ENCODE measurements around the gene PID1.

The PID1 gene

GRCh38 chr2:229226382-229226781 lies 44.7 kb downstream of the PID1 start:
- no peak for TF ChIP-seq CTCF (IDR thresholded peaks at IDR 0.05; ENCODE audit: low read depth, low read length, missing control alignments)
- no peaks in the 10 kb centered on the region for H3K27me3 ChIP-seq (replicated peaks)
- H3K4me3 ChIP-seq (ENCODE audit: low read depth, low read length): no peak overlapping the region
- DNase-seq: no peak
- H3K27ac ChIP-seq: no peak overlapping the region
- in situ Hi-C loops (cut with HindIII; ENCODE audit: low pct_ligation_motif_present, low sequenced_read_pairs): no loop called here
- H3K36me3 ChIP-seq (replicated peaks): no peaks in the 10 kb centered on the region

DNA sequence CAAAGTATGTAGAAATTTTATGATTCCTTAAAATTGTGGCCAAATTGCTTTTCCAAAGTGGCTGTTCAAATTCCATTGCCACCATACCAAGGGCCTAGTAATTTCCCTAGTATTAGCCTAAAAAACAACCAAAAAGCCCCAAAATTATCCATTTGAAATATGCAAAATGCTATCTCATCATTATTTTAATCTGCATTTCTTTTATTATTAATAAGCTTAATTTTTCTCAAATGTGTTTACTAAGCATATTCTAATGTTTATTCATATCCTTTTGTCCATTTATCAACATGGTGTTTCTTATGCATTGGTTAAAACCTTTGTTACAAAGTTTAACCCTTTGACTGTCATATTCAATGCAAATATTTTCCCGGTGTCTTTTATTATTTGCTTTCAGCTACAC lies 48.0 kb downstream of the PID1 start:
- no peak for TF ChIP-seq CTCF (IDR thresholded peaks at IDR 0.05; ENCODE audit: low read depth, low read length, missing control alignments)
- H3K4me3 ChIP-seq (ENCODE audit: low read depth, low read length): no peak overlapping the region
- no peaks in the 10 kb centered on the region for H3K27me3 ChIP-seq (replicated peaks)
- no peak for DNase-seq
- no peaks in the 10 kb centered on the region for H3K36me3 ChIP-seq (replicated peaks)
- H3K27ac ChIP-seq: no peak overlapping the region
- in situ Hi-C loops (cut with HindIII; ENCODE audit: low pct_ligation_motif_present, low sequenced_read_pairs): no loop called here

DNA sequence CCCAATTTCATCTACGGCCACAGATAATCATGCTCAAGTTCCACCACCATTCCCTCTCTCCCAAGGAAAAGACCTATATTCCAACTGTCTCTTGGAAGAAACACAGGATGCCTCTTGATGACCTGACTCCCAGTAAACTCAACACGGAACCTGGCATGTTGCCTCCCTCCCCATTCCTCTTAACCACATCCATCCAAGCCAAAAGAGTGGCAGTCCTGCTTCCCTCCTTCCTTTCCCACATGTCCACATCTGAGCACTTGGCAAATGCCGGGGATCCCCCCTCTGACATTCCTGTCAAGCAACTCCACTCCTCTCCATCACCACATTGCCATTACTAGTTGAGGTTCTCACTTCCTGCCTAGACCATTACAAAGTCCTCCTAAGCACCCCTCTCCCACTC lies 49.4 kb downstream of the PID1 start:
- no peak for DNase-seq
- Histone ChIP-seq H3K36me3 (replicated peaks) (no peaks in the 10 kb centered on the region), H3K4me3 (ENCODE audit: low read depth, low read length) (no peak overlapping the region), H3K27ac (no peak overlapping the region), H3K27me3 (replicated peaks) (no peaks in the 10 kb centered on the region)
- no peak for TF ChIP-seq CTCF (IDR thresholded peaks at IDR 0.05; ENCODE audit: low read depth, low read length, missing control alignments)
- in situ Hi-C loops (cut with HindIII; ENCODE audit: low pct_ligation_motif_present, low sequenced_read_pairs): no loop called here

GRCh38 chr2:229220254-229220653 lies 50.8 kb downstream of the PID1 start:
- no peak for TF ChIP-seq CTCF (IDR thresholded peaks at IDR 0.05; ENCODE audit: low read depth, low read length, missing control alignments)

GRCh38 chr2:229218329-229218921 lies 52.7 kb downstream of the PID1 start:
- Histone ChIP-seq H3K27ac (no peak overlapping the region), H3K4me3 (ENCODE audit: low read depth, low read length) (no peak overlapping the region), H3K27me3 (replicated peaks) (no peaks in the 10 kb centered on the region), H3K36me3 (replicated peaks) (no peaks in the 10 kb centered on the region)
- DNase-seq: no peak
- in situ Hi-C loops (cut with HindIII; ENCODE audit: low pct_ligation_motif_present, low sequenced_read_pairs): no loop called here
- no peak for TF ChIP-seq CTCF (IDR thresholded peaks at IDR 0.05; ENCODE audit: low read depth, low read length, missing control alignments)

More at GRCh38 chr2:229220254-229220653, 50.8 kb downstream of the PID1 start:
- in situ Hi-C loops (cut with HindIII; ENCODE audit: low pct_ligation_motif_present, low sequenced_read_pairs): no loop called here
- no peaks in the 10 kb centered on the region for H3K36me3 ChIP-seq (replicated peaks)
- H3K4me3 ChIP-seq (ENCODE audit: low read depth, low read length): no peak overlapping the region
- H3K27me3 ChIP-seq (replicated peaks): no peaks in the 10 kb centered on the region
- H3K27ac ChIP-seq: no peak overlapping the region
- DNase-seq: no peak

GRCh38 chr2:229212241-229212640 lies 58.8 kb downstream of the PID1 start:
- no peak for TF ChIP-seq CTCF (IDR thresholded peaks at IDR 0.05; ENCODE audit: low read depth, low read length, missing control alignments)
- Histone ChIP-seq H3K36me3 (replicated peaks) (no peaks in the 10 kb centered on the region), H3K27me3 (replicated peaks) (no peaks in the 10 kb centered on the region), H3K4me3 (ENCODE audit: low read depth, low read length) (no peak overlapping the region), H3K27ac (no peak overlapping the region)
- DNase-seq: no peak
- in situ Hi-C loops (cut with HindIII; ENCODE audit: low pct_ligation_motif_present, low sequenced_read_pairs): no loop called here
